NCI-H1092 (cell line): ENCODE data around the gene TMEM132D.

Experiments used
- DNase-seq: peaks from one replicate; lab custom pipeline; 2025; lab: John Stamatoyannopoulos, UW

The TMEM132D gene

GRCh38 chr12:129101816-129102215 is 802.0 kb downstream of the TMEM132D start:
- DNase-seq, result no peak

GRCh38 chr12:129101404-129101803 is 802.4 kb downstream of the TMEM132D start:
- no peak for DNase-seq

DNA sequence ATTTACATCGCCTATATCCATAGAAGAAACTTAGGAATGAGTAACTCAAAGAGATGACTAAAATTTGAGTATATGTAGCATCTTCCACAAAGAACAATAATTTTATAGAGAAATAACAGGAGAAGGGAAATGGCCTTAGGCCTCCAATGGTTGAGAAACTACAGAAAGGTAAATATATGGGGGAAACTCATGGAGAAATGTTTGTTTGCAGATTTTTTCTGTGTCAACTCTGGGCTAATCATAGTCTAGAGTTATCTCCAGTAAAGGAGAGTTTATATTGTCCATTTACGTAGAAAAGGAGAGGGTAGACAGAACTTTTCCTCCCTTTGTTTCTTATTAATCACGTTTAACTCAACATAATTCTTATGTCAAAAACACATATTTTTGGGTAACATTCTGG is 806.4 kb downstream of the TMEM132D start:
- DNase-seq, result no peak

DNA sequence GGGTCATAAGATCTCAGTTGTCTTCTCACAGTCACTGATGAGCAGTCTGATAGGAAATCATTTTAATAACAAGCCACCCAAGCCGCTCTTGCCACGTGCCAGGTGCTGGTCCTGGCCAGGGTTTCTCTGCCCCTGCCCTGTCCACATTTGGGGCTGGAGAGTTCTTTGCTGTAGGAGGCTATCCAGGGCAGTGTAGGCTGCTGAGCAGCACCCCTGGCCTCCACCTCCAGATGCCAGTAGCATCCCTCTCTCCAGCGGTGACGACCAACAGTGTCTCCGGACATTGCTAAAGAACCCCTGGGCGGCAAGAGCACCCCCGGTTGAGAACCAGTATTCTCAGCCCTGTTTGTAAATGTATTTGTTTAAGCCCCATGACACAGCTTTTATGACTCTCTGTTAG is 806.9 kb downstream of the TMEM132D start:
- no peak for DNase-seq

GRCh38 chr12:129096184-129096583 is 807.6 kb downstream of the TMEM132D start:
- no peak for DNase-seq

DNA sequence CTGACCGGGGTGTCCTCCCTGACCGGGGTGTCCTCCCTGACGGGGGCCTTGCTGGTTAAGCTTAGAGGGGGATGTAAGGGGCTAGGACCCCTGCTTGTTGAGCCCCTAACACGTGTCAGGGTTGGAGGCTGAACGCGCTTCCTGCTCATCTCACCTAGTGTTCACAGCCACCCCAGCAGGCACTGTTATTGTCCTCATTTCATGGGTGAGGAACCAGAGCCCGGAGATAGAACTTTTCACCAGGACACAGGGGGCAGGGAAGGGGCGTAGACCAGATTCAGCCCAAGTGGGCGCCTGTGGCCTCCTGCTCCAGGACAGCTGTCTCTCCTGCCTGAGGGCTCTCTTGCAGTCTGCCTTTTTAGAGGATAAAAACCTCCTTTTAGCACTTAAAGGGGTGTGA is 814.2 kb downstream of the TMEM132D start:
- no peak for DNase-seq

GRCh38 chr12:129084875-129085826 is 818.7 kb downstream of the TMEM132D start:
- DNase-seq, result no peak

- no peak for DNase-seq
Measured at GRCh38 chr12:129083121-129083840, 820.5 kb downstream of the TMEM132D start.

DNA sequence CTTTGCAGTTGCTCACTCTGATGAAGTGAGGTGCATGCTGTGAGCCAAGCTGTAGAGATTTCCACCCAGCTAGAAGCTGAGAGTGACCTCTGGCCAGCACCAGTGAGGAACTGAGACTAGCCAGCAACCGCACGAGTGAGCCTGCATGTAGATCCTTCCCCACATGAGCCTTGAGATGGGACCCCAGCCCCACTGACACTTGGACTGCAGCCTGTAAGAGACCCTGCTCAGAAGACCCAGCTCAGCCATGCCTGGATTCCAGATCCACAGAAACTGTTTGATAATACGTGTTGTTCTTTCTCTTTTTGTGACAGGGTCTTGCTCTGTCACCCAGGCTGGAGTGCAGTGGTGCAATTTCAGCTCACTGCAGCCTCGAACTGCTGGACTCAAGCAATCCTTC is 821.4 kb downstream of the TMEM132D start:
- DNase-seq, result no peak

- DNase-seq, result no peak
Measured at GRCh38 chr12:129081755-129082250, 822.0 kb downstream of the TMEM132D start.

- no peak for DNase-seq
Measured at GRCh38 chr12:129080821-129081220, 823.0 kb downstream of the TMEM132D start.

DNA sequence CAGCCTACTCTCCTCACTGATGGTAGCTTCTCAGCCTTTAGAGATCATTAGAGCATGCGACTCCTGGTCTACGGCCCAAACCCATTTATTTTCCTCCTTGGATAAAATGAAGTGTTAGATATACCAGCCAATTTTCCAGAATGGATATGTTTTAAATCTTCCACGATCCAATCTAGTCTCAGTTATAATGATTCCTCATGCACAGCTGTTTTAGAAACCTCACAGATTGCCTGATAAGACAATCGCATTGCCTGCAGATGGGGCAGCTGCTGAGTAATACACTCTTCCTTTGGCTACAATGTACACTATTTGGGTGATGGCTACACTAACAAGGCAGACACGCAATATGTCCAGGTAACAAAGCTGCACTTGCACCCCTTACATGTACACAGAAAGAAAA is 823.4 kb downstream of the TMEM132D start:
- no peak for DNase-seq

DNA sequence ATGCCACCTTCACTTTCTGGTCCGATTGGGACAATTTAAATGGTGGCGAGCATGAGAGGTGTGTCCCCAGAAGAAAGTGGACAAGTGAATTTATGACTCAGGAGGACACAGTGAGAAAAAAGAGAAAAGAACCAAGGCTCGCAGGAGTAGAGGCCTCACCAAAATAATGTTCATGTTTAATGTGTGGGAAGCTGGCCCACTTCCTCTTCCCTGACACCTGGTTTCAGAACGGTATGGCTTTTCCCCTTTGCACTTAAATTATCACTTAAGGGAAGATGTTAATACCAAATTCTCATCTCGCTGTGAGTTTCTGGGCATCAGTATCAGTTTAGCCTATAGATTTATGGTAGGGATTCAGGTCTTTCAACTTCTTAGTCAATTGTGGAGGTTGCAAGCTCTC is 824.1 kb downstream of the TMEM132D start:
- no peak for DNase-seq

DNA sequence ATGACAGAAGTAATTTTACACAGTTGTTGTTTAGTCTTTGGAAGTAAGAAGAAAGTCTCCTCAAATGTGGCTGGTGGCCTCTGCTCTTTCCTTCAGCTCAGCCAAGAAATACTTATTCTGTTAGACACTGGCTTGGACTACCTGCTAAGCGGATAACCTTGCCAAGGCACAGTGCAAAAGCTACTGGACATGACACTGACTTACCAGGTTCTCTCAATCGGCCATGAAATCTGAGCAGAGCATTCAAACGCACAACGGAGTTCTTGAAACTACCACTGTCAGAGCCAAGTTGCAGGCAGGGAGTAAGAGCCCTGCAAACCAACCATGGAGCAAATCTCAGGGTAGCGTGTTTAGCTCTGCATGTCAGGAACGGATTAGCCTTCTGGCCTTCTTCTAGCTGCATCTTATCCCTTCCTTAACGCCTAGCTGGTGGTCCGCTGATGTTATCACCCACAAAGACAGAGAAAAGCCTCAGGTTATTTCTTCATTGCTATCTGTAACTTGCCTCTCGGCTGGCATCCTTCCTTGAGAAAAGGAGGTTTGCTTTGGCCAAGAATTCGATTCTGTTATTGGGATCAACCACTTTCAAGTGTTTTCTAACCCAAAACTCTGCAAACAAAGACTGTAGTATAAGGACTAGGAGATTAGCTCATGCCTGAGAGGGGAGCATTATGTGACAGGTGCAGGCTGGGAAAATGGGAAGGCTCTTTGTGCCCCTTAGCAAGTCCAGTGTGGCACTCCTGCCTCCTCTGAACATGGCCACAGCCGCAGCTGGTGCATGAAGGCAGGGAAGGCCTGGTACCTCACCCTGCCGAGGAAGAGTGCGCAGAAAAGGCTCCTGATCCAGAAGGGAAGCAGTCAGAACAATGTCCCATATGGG is 827.1 kb downstream of the TMEM132D start:
- no peak for DNase-seq

GRCh38 chr12:129075460-129076208 is 828.2 kb downstream of the TMEM132D start:
- DNase-seq, result no peak

DNA sequence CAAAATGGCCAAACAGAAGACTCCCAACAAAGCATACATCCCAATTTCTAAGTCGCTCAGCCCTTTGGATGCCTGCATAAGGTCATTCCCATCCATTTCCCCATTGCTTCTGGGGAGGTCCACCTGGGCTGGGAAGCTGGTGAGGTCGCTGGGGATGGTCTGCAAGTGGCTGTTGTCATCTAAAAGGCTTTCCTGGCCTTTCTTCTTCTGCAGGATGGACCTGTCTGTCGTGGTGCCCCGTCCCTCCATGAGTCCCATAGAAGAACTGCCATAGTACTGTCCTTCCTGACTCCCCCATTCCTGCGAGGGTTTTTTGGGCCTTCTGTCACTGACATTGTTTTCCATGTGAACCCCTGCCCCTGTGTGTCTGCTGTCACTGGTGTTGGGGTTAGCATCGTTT is 829.4 kb downstream of the TMEM132D start:
- DNase-seq, result no peak

DNA sequence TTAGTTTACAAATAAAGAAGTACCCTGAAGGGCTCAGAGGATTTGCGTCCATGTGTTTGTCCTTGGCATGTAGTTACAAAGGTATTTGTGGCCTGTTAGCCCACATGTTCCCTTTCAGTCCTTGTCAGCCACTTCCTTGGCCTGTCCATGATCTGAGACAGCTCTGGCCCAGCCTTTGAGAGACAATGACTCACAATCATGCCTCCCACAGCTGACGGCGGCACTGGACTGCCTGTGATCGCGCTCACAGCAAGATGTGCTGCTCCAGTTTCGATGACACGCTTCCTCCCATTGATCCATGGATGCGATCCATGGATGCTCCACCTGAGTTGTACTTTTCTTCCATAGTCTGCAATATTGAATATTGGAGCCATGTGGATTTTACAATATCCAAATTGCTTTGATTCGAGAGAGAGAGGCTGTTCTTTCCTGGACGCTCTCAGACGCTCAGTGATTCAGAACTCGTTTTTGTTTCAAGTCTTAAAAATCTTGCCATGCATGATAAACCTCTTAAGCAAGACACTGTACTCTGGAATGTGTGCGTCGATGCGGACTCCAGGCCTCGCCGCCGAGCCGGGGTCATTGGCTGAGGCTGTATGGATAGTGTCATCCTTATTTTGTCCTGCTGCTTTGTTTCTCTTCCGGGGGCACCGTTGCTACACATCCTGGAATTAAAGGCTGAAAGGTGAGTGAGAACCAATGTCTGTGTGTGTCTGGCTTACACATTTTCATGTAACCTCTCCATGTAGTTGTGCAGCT is 830.5 kb downstream of the TMEM132D start:
- DNase-seq, result no peak

DNA sequence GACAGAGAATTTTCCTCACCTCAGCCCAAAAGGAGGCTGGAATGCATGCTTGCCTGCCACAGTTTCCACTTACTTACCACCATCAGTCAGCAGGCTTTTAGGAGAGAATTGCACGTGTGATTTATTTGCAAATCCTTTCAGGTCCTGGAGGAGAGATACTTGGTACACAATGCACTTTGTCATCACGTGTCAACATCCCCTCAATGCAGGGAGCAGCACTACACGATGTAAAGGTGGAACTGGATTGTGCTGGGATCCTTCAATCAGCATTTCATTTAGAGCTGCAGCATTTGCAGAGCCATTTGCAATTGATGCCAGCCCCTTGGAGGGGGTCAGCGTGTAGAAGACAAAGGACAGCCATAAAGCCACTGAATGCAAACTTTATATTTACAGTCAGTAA is 832.5 kb downstream of the TMEM132D start:
- no peak for DNase-seq

GRCh38 chr12:129069886-129070285 is 833.9 kb downstream of the TMEM132D start:
- DNase-seq, result no peak

GRCh38 chr12:129068684-129069083 is 835.1 kb downstream of the TMEM132D start:
- no peak for DNase-seq

DNA sequence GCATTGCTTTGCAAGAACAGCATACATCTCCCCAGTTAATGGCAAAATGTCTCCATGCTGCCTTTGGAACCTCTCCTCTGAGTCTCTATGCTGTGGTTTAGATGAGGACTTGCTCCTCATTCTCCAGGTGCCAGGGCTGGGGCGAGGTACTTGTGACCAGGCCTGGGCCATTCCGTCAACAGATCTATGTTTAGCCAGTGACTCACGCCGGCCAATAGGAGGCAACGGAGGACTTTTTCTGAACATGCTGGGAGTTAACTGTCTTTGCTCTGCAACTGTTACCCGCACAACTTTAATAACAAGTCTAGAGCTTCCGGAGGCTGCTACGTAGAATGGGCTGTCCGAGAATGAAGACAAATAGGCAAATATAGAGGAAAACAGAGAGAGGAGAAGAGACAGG is 836.3 kb downstream of the TMEM132D start:
- no peak for DNase-seq
